ENCODE results near the gene SMARCD3.

SMARCD3 gene

DNA sequence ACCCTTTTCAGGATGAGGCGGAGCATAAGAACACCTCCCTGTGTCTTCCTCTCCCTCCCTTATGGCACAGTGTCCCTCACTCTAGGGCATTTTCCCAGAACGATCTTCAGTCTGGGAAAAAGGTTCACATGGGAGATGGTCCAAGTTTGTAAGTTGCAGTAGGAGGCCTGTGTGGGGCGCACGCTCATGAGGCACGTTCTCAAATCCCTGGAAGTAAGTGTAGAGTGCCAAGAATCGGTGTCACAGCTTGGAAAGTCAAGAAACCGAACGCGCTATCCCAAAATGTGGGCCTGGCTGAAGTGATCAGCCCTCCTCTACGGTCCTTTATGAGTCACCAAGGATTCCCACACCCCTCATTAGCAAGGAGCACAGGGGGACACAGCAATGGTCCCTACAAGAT, 23.9 kb upstream of the SMARCD3 start:
- DNase-seq, result no peak

DNA sequence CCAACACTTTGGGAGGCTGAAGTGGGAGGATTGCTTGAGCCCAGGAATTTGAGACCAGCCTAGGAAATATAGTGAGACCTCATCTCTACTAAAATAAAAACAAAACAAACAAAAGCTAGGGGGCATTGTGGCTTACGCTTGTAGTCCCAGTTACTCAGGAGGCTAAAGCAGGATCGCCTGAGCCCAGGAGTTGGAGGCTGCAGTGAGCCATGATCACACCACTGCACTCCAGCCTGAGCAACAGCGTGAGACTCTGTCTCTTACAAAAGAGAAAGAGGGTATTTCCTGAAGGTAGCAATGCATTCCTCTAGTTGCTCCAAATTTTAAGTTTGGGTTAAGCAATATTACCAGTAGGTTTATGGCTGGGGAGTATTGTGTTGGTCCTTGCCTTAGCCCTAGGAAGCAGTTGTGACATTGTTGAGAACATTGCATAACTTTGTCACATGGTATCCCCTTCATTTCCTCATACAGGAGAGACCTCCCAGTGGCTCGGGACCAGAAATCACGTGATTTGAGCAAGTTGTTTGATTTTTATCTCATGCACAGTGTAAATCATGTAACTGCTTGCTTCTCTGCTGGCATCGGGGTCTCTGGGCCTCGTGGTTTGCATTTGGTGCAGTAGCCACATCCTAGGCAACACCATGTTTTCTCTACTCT, 23.3 kb upstream of the SMARCD3 start:
- DNase-seq, result no peak

DNA sequence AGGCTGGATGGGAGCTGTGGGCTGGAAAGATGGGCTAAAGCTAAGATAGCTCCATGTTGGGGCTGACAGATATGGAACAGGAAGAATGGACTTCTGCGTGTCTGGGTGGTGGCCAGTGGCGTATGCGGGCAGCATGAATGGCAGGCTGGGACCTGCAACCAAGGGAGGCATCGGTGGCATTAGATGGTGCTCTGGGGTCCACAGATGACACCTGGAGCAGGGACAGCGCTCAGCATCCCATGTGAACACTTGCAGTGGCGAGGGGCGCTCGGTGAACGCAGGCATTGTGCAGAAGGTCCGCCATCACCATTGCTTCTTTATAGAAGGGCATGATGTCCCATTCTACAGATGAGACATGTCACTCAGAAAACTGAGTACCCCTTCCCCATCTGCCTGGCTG, 21.0 kb upstream of the SMARCD3 start:
- no peak for DNase-seq

DNA sequence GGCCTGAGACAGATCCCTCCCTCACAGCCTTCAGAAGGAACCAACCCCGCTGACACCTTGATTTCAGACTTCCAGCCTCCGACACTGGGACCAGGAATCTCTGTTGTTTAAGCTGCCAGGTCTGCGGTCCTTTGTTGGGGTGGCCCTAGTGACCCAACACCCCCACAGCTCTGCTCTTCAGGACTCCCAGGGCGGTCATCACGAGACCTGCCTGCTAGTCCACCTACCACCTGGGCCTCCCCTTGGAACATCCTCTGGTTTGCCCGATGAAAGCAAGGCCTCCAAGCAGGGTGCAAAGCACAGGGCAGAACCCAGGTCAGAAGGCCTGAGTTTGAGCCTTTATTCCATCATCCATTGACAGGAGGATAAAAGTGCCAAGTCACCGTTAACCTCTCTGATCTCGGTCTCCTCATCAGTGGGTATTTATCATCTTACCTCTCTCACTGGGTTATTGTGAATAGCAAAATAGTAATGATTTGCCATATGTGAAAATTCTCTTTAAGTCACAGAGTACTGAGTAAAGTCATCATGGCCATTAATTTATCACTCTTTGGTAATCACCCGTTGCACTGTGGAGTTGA, 16.9 kb upstream of the SMARCD3 start:
- DNase-seq, result no peak

DNA sequence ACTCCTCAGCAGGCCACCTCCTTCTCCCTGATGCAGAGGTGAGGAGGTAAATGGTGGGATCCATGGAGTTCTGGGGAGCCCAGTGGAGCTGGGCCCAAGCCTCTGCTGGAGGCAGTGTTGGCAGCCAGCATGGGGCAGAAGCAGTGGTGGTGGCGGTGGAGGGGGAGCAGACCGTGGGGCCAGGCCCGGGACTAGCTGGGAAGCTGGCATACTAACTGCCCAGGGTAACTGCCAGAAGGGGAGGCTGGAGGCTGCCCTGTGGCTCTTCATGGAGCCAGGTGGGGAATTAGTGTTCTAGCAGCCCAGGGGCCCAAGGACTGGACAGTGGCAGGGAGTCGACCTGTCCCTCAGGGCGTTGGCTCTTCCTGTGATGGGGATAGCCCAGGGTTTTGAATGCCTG, 16.1 kb upstream of the SMARCD3 start:
- DNase-seq, result no peak

DNA sequence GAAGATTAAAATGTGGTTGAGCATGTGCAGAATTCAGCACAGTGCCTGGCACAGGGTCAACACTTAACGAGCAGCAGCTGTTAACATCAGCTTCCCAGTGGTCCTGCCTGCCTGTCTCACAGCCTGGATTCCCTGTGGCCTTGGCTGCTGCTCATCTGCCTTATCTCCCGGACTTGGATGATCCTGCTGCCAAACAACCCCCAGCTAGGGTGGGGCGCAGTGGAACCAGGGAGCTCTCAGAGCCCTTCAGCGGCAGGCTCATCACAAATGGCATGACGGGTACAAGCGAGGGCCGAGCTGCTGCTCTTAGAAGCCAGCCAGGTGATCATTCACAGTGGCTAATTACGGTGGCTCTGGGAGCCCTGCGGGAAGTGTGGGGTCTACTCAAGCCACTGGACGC, 13.0 kb upstream of the SMARCD3 start:
- no peak for DNase-seq

DNA sequence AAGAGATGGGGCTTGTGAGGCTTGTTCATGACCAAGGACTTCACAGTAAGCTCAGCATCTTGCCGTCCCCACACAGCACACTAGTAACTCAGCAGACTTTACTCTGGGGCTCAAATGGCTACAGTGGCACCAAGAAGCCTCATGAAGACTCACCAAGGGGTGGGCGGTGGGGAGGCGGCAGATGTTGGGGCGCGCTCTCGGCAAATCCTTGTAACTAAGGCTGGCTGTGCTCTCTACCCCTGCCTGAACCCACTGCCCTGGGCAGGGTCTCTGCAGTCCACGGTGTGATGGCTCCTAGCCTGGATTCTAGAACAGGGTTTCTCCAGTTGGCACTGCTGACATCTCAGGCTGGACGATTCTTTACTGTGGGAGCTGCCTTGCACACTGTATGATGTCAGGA, 12.4 kb upstream of the SMARCD3 start:
- no peak for DNase-seq

DNA sequence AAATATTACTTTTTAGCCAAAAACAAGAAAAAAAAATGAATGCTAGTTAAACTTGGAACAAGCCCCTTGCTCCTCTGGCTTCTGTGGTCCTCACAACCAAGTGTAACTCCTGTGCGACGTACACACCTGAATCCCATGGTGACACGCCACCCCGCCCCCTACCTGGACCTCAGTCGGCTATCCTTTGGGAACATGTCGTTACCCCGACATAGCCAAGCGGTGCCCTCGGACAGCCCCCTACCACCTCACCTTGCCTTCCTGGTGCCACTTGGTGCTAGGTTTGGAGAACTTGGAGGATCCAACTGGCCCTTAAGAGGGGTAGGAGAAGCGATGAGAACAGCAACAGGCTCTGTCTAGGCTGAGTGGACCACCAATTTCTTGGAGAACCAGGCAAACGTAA, 12.0 kb upstream of the SMARCD3 start:
- no peak for DNase-seq

DNA sequence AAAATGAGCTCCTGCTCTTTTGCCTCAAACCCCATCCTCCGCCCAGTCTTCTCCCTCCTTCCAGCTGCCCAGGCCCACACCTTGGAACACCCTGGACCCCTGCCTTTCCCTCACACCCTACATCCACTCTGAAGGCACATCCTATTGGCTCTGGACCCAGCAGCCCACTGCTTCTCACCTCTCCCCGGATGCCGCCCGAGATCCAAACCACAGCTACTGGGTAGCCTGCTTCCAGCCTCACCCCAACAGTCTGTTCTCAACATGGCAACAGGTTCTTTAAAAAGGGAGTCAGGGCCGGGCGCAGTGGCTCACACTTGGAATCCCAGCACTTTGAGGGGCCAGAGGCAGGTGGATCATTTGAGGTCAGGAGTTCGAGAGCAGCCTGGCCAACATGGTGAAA, 9.5 kb upstream of the SMARCD3 start:
- DNase-seq, result no peak

DNA sequence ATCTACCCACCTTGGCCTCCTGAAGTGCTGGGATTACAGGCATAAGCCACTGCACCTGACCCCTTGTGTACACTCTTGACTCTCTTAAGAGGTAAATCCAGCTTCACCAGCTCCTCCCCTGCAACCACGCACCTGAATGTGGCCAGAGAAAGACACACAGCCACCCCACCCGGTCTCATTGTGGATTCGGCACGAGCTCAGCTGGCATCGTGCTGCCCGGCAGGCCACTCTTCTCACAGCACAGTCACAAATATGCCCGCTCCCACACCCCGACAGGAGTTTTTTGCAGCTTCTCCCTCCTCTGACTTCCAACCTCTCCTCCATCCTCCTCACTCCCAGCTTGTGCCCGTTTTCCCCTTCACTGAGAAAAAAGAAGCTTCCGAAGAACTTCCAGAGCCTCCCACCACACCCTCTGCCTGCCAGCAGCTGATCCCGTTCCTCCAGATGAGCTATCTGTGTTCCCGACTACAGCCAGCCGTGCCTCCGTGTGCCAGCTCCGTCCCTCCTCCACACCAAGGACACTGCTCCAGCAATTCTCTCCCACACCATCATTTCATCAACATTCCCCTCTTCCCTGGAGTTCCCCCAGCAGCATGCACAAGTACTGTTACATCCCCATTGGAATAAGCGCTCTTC, 8.0 kb upstream of the SMARCD3 start:
- no peak for DNase-seq

DNA sequence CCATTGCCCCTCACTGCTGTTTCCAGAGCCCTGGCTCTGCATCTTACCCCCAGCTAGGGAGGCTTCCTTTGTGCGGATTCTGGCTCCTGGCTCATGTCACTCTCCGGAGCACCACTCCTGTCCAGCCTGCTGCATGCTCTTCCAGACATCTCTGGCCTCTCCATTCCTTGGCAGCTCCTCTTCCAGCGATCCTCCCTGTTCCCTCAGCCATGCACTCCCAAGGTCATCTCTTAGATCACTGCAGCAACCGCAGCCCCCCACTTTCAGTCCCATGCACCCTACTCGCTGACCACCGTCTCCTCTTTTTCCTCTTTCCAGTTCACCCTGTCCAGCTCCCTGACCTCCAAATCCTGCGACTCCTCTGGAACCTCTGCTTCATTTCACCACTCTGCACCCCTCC, 6.9 kb upstream of the SMARCD3 start:
- DNase-seq, result no peak

DNA sequence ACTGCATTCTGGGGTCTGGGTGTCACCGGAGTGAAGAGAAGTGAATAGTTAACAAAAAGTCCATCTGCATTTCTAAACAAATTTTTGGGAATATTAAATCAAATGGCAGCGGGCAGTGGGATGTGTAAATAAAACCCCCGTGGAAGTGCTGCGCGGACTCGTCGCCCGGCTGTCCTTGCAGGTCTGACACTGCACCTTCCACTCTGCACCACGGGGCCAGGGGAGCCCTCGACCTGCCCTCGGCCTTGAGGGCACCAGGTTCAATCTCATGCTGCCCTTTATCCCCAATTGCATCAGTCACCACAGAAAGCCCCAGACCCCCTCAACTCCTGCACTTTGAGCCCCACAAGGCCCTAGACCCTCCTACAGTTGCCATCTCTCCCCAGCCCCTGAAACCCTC, 6.4 kb upstream of the SMARCD3 start:
- DNase-seq, result no peak

DNA sequence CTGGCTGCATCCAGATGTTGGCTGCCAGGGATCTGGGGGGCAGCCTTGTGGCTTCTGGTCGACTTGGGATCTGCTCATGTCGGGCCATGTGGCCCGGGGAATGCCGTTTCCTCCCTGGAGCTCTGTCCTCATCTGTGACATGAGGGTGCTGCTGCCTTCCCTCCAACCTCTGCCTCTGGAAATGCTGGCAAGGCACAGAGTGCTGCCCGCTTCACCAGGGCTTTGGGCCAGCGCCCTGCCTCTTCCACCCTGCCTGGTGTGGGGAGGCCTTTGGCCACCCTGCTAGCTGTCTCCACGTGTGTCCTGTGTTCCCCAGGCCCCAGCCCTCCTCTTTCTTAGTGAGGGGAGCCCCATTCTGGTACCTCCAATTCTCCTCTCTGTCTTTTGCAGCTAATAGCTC, 5.8 kb upstream of the SMARCD3 start:
- DNase-seq, result no peak

DNA sequence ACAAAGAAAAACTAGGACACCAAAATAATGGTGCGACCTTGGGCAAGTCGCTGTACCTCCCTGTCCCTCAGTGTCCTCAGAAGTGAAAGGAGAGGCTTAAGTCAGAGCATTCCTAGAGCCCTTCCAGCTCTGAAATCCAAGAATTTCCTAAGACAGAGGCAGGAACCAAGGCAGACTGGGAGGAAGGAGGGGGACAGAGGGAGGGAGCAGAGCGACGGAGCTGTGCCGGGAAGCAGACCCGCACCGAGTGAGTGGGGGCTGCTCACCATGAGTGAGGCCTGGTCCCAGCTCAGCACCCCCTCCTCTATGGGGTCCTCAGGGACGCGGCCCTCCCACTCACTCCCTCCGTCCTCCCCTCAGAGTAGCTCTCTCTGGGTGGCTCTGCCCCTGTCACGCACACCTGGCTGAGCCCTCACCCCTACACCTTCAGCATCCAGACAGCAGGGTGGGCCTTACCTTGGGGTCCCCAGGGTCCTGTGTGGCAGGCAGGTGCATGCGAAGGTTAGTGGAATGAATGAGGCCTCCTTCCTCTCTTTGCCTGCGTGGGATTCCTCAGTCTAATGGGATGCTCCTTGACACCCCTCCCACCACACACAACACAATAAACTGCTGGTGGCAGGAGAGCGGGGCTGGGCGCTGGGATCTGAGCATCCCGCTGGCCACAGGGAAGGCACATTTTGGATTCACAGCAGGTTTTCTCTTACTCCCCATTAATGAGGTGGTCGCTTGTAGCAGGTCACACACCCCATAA, 4.6 kb upstream of the SMARCD3 start:
- no peak for DNase-seq

DNA sequence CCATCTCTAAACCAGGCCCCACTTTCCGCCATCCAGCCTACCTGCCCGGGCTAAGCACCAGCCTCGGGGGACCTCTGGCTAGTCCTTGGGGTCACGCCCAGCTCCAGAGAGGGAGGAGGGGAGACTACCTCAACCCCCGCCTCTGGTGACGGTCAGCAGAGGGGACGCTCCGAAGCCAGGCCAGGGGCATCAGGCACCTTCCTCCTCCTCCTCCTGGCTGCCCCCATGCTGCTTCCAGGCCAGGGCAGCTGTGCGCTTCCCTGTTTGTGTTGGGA, 4.0 kb upstream of the SMARCD3 start:
- no peak for DNase-seq

DNA sequence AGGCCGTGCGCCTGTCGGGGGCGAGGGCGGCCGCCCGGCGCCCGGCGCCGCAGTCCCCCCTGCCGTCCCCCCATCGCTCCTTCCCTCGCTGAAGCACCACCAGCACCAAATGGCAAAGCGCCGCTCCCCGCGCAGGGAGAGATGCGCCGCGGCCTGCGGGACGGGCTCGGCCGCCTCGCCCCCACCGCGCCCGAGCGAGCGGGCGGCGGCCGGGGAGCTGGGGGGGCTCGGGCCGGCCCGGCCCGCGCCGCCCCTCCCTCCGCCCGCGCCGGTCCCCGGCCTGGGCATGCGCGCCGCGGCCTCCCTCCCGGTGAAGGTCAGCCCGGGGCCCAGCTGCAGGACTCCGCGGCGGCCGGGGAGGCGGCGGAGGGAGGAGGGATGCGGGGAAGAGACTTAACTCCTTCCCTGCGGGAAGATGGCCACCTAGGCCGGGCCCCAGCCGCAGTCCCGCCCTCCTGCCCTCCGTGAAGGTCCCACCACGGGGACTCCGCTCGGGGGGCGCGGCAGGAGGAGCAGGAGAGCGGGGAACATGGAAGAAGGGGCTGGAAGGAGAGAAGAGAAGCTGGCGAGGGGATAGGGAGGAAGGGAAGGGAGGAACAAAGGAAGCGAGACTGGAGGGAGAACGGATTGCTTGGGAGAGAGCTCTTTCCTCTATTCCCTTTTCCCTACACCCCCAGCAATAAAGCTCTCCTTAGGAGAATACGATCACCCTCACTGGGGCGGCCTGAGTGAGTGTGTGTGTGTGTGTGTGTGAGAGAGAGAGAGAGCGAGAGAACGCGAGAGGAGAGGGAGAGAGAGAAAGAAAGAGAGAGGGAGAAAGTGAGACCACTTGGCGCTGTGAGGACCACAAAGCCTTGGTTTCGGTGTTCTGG, 3.4 kb upstream of the SMARCD3 start:
- DNase-seq, result peak; percentile 70

DNA sequence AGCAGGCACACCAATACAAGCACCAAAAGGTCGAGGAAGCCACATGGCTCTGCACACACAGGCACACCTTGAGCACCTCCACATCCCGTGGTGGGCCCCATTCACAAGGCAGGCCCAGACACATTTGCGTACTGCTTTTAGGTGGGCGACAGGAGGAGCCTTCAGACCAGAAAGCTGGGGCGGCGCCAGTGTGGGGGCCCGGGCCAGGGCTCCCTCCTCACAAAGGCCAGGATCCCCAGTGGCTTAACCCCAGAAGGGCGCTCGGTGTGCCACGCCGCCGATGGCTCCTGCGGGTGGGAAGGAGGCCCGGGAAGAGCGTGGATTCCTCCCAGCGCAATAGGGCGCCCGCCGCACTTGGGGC, 2.8 kb upstream of the SMARCD3 start:
- no peak for DNase-seq

DNA sequence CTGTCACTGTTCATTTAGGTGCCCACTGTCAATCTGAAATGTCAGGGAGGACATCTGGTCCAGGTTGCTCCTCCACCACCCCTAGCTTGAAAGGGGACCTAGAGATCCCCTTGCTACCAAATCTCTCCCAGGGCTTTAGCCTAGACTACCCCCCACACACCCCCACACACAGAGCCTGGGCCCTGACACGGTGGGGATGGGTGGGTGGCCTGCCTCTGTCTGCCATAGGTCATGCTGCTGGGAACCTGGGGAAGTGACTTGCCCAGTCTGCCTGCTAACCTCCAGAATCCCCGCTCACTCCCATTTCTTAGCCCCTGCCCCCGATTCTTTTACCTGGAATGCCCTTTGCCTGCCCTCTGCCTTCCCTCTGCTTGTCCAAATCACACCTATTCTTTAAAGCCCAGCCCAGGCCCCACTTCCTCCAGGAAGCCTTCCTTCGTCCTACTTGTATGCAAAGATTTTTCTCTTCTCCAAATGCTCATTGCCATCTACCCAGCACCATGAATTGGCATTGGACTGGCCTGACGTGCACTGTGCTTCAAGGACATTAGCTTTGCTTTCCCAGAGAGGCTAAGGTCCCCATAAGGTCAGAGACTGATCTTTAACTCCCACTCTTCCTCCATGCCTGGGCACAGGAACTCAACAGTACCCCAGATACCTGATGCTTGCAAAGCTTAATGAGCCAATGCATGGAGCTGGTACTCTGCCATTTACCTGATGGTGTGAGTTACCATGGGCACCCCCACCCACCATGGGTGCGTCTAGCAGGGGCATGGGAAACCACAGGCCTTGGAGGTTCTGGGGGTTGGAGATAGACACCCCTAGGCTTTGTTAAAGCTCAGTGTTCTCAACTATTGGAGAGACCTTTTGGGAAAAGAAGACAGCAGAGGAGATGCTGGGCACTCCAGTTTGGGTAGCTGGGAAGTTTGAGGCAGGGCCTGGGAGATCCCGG, 2.0 kb upstream of the SMARCD3 start:
- no peak for DNase-seq

DNA sequence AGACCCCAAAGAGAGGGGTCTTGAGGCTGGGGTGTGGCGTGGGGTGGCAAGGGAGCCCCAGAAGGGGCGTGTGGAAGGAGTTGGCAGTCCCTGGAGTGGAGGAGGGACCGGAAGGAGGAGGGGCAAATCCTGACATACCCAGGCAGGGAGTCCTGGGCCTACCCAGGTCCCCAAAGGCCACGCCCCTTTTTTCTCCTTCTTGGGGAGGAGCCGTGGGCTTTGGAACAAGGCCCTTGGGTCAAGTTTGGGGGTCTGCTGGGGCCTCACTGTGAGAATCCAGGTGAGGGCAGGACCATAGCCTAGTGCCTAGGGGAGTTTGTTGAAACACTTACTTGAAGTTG, 1.2 kb upstream of the SMARCD3 start:
- no peak for DNase-seq

DNA sequence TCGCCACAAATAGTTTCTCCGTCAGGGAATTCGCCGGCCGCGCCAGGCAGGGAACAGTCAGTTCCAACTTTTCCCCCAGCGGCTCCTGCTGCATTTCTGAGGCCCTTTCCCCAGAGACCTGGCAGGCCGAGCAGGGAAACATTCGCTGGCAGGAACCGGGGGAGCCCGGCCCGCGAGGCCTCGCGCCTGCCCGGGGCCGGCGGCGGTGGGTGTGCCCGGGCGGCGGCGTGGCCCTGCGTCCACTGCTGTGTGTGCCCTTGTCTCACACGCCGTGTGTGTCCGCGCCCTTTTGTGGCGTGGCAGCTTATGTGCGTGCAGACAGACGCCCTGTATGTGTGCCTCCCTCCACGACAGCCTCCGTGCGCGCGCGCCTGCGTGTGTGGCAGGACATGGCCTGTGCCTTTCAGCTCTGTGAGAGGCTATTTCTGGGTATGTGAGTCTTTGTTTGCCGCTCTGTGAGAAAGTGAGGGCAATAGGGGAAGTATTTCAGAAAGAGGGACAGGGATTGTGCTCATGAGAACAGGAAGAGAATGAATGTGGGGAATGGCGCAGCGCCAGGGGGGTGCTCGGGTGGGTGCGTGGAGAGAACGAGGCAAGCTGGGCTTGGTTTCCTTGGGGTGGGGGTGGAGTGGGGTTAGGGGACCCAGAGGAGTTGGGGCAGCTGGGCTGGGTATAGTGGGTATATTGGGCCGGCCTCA, 689 bp upstream of the SMARCD3 start:
- peak; percentile 75 for DNase-seq

DNA sequence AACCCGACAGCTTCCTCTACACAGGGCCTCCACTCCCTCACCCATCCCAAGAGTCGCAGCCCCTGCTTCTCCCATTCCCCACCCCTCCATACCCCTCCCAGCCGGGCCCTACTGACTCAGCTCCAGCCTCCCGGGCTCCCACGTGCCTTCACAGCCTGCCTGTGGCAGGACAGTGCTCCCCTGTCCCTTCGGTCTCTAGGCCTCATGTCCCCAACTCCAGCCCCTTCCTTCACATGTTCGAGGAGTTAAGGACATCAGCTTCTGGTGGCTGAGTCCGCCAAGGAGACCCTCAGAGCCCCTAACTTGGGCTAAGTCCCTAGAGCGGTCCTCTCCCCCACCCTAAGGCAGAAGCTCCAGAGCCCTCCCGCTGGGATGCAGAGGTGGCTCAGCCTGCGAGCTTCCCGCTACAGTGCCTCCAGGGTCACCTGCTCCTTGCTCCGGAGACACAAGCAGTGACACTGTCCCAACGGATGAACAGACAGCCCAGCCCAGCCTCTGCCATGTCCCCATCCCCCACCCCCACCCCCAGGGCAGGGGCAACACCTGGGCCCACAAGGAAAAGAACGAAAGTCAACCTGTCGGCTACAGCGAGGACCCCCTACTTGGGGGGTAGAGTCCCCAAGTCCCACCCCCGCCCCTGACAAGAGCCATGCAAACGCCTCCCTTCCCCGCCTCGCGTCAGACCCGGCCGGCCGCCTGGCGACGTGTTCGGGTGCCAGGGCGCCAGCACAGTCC, 716 bp downstream of the SMARCD3 start:
- DNase-seq, result peak; percentile 63

Data from activated effector memory CD4-positive, alpha-beta T cell treated with anti-CD3 and anti-CD28 coated beads, Interleukin-2, amount 50 U/mL, for 16 hours (primary cell).